Kidney (tissue), 14 donors: ENCODE results near the gene ITGA5. TPM values are rescaled to one million over a fixed set of nuclear protein-coding genes. Genes with fewer than 3 reads are reported as not detected.

Experiments used
- DNase-seq, 5 donors: peaks; one replicate each; pipeline ENCODE4 v3.0.0-alpha.2; 2013 to 2020
- FAIRE-seq: peaks from 2 replicates; lab custom pipeline; 2012; peaks lifted over from hg19 to GRCh38; lab: Jason Lieb, UNC
- H3K27ac ChIP-seq, 2 donors: one replicate each; pipeline ENCODE4 v1.7.0; 2013; ENCODE audit warnings: low read depth in 2 of 2, low read length in 2 of 2, inconsistent platforms in 1 of 2
- H3K27me3 ChIP-seq: one replicate; pipeline ENCODE4 v1.7.1; 2013; ENCODE audit warnings: low read length, inconsistent platforms; ENCODE audit not compliant: control insufficient read depth, insufficient read depth
- H3K36me3 ChIP-seq, 3 donors: one replicate each; pipeline versions ENCODE4 v1.7.0 to v1.7.1; 2013; ENCODE audit warnings: low read length in 3 of 3, control low read depth in 1 of 3, inconsistent platforms in 1 of 3; ENCODE audit not compliant: insufficient read depth in 3 of 3, control insufficient read depth in 2 of 3
- H3K4me1 ChIP-seq, 3 donors: one replicate each; pipeline versions ENCODE4 v1.7.0 to v1.7.1; 2013; ENCODE audit warnings: low read length in 3 of 3, inconsistent platforms in 1 of 3, low read depth in 1 of 3; ENCODE audit not compliant: control insufficient read depth in 2 of 3, insufficient read depth in 2 of 3
- H3K4me3 ChIP-seq, 3 donors: one replicate each; pipeline versions ENCODE4 v1.7.0 to v1.8.1; 2013; ENCODE audit warnings: low read length in 3 of 3, control low read depth in 1 of 3, inconsistent platforms in 1 of 3
- H3K9ac ChIP-seq, 3 donors: one replicate each; pipeline versions ENCODE4 v1.7.0 to v1.7.1; 2013; ENCODE audit warnings: low read length in 3 of 3, control low read depth in 1 of 3, inconsistent platforms in 1 of 3
- H3K9me3 ChIP-seq, 3 donors: one replicate each; pipeline versions ENCODE4 v1.7.0 to v1.7.1; 2013; ENCODE audit warnings: low read length in 3 of 3, control low read depth in 1 of 3, inconsistent platforms in 1 of 3; ENCODE audit not compliant: control insufficient read depth in 2 of 3, insufficient read depth in 1 of 3
- CTCF ChIP-seq: IDR thresholded peaks from 3 replicates; pipeline ENCODE4 v1.5.1; 2012; ENCODE audit warnings: mild to moderate bottlenecking, moderate library complexity, borderline replicate concordance; ENCODE audit not compliant: insufficient read depth; ENCODE audit errors: extremely low read depth
- intact Hi-C: fragments of 100-400 bp; cut with DNase I; formaldehyde crosslinking; loops from one replicate; pipeline ENCODE4 v1.11.1; 2022
- polyA plus RNA-seq: library from polyadenylated mRNA; stranded (reverse); fragments of 350-450 nt; fragmentation: Illumina TruSeq; extraction: RNeasy Lipid Tissue Mini Kit (QIAGEN cat#74804); gene quantifications from one replicate; pipeline ENCODE4 v1.2.3, GENCODE V29; 2014; ENCODE audit warnings: low read depth, low replicate concordance; ENCODE audit not compliant: insufficient read depth
- total RNA-seq: library from RNA; stranded (reverse); fragmentation: NEBNext Ultra II Directional; extraction: Animal tissue kit (Norgen Biotek cat#: 25700); gene quantifications from one replicate; pipeline ENCODE4 v1.2.1, GENCODE V29; 2021
- donor health status: control.
- donor health status: control.
- donor health status: control.
- donor health status: control.
- donor health status: control.
- donor health status: DM: yes; HTN: yes; CAD: no.
- donor health status: Normal renal cell carcinoma (clear cell type).

ITGA5 gene
- total and polyA plus RNA-seq, 2 donors from 2014 or later: 11.4 to 65.6 TPM

GRCh38 chr12:54390668-54391551 lies 28.2 kb downstream of the ITGA5 start:
- H3K9me3 ChIP-seq: no peaks in the 10 kb centered on the region
- TF ChIP-seq CTCF: no peak
- peaks cover 0 to 14% (median 4%) of the 10 kb centered on the region in 3 donors for H3K4me1 ChIP-seq
- H3K27ac ChIP-seq: no peak overlapping the region
- no peak for FAIRE-seq
- H3K27me3 ChIP-seq: no peaks in the 10 kb centered on the region
- H3K4me3 ChIP-seq: peak overlapping the region in 2 of 3 donors; percentile 26 to 27
- intact Hi-C loops: no loop called here
- no peaks in the 10 kb centered on the region for H3K36me3 ChIP-seq
- H3K9ac ChIP-seq: no peak overlapping the region
- peak; percentile 69 to 91 (median 83) for DNase-seq

- peaks cover 0 to 16% (median 4%) of the 10 kb centered on the region in 3 donors for H3K4me1 ChIP-seq
- H3K36me3 ChIP-seq: no peaks in the 10 kb centered on the region
- DNase-seq: peak in 2 of 5 donors; percentile 61 to 79
- TF ChIP-seq CTCF: no peak
- intact Hi-C loops: no loop called here
- no peaks in the 10 kb centered on the region for H3K9me3 ChIP-seq
- FAIRE-seq: no peak
- H3K27ac ChIP-seq: no peak overlapping the region
- H3K9ac ChIP-seq: no peak overlapping the region
- no peak overlapping the region for H3K4me3 ChIP-seq
- no peaks in the 10 kb centered on the region for H3K27me3 ChIP-seq
Measured at GRCh38 chr12:54390176-54390667, 28.8 kb downstream of the ITGA5 start.

- H3K27me3 ChIP-seq: no peaks in the 10 kb centered on the region
- FAIRE-seq (no peak), DNase-seq (peak in 1 of 5 donors; percentile 41)
- no peak for TF ChIP-seq CTCF
- no peak overlapping the region for H3K27ac ChIP-seq
- no peaks in the 10 kb centered on the region for H3K9me3 ChIP-seq
- intact Hi-C loops: no loop called here
- peaks cover 0 to 16% (median 4%) of the 10 kb centered on the region in 3 donors for H3K4me1 ChIP-seq
- no peak overlapping the region for H3K4me3 ChIP-seq
- no peak overlapping the region for H3K9ac ChIP-seq
- no peaks in the 10 kb centered on the region for H3K36me3 ChIP-seq
Measured at GRCh38 chr12:54389607-54390175, 29.4 kb downstream of the ITGA5 start.
